ENCODE results near the gene WWC2. TPM values are rescaled to one million over a fixed set of nuclear protein-coding genes. Genes with fewer than 3 reads are reported as not detected.
A peak's percentile ranks its signal among the peaks of the same experiment; 100 is the strongest.

Gene WWC2
- total RNA-seq, 1 donor from 2014 or later = 48.0 TPM

DNA sequence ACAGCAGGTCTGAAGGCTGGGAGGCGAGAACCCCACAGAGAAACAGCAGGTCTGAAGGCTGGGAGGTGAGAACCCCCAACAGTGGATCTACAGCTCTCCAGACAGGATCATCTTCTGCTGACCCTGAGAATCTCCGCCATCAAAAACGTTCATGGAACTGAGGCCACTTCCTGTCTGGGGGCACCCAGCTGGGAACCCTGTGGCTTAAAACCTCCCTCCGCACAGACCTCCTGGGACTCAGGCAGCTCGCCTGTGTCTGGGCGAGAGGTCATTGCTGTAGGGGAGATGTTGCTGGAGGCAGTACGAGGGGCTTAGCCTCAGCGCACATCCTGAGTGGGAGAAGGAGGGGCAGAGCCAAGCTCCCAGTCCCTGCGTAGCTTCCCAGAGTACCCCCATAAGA is 238.3 kb downstream of the WWC2 start:
- peaks cover 3% of the 10 kb centered on the region for H3K36me3 Mint-ChIP-seq (ENCODE audit: low read depth)
- H3K27ac Mint-ChIP-seq (ENCODE audit: unreplicated experiment) = peak overlapping the region; percentile 8
- TF ChIP-seq, protein P1, sequence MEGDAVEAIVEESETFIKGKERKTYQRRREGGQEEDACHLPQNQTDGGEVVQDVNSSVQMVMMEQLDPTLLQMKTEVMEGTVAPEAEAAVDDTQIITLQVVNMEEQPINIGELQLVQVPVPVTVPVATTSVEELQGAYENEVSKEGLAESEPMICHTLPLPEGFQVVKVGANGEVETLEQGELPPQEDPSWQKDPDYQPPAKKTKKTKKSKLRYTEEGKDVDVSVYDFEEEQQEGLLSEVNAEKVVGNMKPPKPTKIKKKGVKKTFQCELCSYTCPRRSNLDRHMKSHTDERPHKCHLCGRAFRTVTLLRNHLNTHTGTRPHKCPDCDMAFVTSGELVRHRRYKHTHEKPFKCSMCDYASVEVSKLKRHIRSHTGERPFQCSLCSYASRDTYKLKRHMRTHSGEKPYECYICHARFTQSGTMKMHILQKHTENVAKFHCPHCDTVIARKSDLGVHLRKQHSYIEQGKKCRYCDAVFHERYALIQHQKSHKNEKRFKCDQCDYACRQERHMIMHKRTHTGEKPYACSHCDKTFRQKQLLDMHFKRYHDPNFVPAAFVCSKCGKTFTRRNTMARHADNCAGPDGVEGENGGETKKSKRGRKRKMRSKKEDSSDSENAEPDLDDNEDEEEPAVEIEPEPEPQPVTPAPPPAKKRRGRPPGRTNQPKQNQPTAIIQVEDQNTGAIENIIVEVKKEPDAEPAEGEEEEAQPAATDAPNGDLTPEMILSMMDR (IDR thresholded peaks at IDR 0.05) = no peak
- peaks cover 4% of the 10 kb centered on the region for H3K9me3 Mint-ChIP-seq (ENCODE audit: low read depth)
- H3K27me3 Mint-ChIP-seq (ENCODE audit: low read depth) = no peaks in the 10 kb centered on the region
- H3K4me1 Mint-ChIP-seq (ENCODE audit: low read depth) = peaks cover 25% of the 10 kb centered on the region
- H3K4me3 Mint-ChIP-seq (ENCODE audit: unreplicated experiment) = no peak overlapping the region
- no peak for DNase-seq (ENCODE audit: low spot score)

DNA sequence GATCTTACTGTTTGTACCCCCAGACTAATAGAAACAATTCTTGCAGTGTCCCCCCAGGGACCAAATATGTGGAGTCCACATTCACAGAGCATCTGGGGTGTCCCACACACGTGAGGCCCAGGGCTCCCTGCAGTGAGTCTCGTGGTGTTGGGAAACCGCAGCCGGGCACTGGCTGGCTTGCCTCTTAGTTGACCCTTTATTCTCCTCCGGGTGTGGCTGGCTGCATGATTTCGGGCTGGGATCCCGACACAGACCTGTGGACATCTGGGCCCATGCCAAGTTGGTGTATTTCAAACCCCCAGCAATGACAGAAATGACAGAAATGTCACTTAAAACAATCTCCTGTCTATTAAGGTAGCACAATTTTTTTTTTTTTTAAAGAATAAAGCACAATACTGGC is 238.8 kb downstream of the WWC2 start:
- peaks cover 25% of the 10 kb centered on the region for H3K4me1 Mint-ChIP-seq (ENCODE audit: low read depth)
- H3K4me3 Mint-ChIP-seq (ENCODE audit: unreplicated experiment) = no peak overlapping the region
- TF ChIP-seq, protein P1 (IDR thresholded peaks at IDR 0.05) = no peak
- H3K36me3 Mint-ChIP-seq (ENCODE audit: low read depth) = peaks cover 3% of the 10 kb centered on the region
- no peaks in the 10 kb centered on the region for H3K27me3 Mint-ChIP-seq (ENCODE audit: low read depth)
- peaks cover 4% of the 10 kb centered on the region for H3K9me3 Mint-ChIP-seq (ENCODE audit: low read depth)
- no peak overlapping the region for H3K27ac Mint-ChIP-seq (ENCODE audit: unreplicated experiment)
- DNase-seq (ENCODE audit: low spot score) = no peak

DNA sequence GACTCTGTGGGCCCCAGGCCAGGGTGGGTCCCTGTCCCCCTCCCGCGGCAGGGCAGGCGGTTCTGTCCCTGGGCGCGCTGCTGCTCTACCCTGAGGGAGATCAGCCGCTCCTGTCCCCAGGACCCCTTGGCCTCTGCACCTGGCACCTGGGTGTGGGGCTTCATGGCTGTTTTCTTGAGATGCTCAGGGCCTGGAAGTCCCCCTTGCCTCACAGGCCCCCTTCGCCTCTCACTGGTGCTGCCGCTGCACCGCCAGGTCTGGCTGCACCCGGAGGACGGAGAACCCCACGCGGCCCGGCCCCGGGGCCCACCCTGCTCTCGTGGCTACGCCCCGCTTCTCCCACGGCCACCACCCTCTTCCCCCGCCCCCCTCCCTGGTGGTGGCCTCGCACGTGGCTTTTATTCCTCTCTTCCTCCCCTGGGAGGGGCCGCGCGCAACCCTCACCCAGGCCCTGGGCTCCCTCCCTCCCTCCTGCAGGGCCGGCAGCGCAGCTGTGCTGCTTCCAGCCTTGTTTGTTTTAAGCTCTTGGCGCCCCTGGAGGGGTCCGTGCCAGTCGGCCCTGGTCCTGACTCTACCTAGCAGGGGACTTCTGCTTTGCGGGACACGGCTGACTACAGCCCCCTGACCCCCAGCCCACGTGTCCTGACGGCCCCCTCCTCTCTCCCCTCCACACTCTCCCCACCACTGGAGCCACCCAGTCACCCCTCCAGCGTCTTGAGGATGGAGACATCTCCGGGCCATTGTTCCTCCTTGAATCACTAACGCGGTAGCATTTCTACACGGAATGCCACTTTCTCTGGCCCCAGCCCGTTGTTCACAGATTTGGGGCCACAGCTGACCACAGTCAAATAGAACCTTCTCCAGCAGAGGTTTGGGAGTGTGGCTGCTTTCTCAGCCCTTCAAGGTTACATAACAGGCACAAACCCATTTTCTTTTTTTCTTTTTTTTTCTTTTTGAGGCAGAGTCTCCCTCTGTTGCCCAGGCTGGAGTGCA is 243.8 kb downstream of the WWC2 start:
- Mint-ChIP-seq H3K27ac (ENCODE audit: unreplicated experiment) (no peak overlapping the region), H3K9me3 (ENCODE audit: low read depth) (no peaks in the 10 kb centered on the region), H3K36me3 (ENCODE audit: low read depth) (peaks cover 1% of the 10 kb centered on the region), H3K27me3 (ENCODE audit: low read depth) (no peaks in the 10 kb centered on the region), H3K4me1 (ENCODE audit: low read depth) (peaks cover 6% of the 10 kb centered on the region), H3K4me3 (ENCODE audit: unreplicated experiment) (no peak overlapping the region)
- TF ChIP-seq, protein P1 (IDR thresholded peaks at IDR 0.05) = no peak
- DNase-seq (ENCODE audit: low spot score) = no peak

DNA sequence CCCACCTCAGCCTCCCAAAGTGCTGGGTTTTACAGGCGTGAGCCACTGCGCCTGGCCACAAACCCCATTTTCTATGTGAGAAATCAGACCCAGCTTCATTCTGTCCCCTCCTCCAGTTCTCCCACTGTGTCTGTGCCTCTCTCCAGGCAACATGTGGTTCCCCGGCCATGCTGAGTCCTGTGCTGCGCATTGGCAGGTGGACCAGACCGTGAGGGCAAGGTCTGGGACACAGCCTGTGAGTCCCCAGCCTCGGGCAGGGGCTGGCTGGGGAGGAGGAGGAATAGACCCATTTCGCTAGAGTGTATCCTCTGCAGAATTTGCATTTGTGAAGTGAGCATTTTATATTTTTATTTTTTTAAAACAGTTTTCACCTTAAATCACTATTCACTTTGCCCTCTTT is 244.7 kb downstream of the WWC2 start:
- Mint-ChIP-seq H3K4me3 (ENCODE audit: unreplicated experiment) (no peak overlapping the region), H3K27me3 (ENCODE audit: low read depth) (no peaks in the 10 kb centered on the region), H3K4me1 (ENCODE audit: low read depth) (peaks cover 3% of the 10 kb centered on the region), H3K9me3 (ENCODE audit: low read depth) (no peaks in the 10 kb centered on the region), H3K27ac (ENCODE audit: unreplicated experiment) (no peak overlapping the region), H3K36me3 (ENCODE audit: low read depth) (no peaks in the 10 kb centered on the region)
- TF ChIP-seq, protein P1 (IDR thresholded peaks at IDR 0.05) = no peak
- no peak for DNase-seq (ENCODE audit: low spot score)

DNA sequence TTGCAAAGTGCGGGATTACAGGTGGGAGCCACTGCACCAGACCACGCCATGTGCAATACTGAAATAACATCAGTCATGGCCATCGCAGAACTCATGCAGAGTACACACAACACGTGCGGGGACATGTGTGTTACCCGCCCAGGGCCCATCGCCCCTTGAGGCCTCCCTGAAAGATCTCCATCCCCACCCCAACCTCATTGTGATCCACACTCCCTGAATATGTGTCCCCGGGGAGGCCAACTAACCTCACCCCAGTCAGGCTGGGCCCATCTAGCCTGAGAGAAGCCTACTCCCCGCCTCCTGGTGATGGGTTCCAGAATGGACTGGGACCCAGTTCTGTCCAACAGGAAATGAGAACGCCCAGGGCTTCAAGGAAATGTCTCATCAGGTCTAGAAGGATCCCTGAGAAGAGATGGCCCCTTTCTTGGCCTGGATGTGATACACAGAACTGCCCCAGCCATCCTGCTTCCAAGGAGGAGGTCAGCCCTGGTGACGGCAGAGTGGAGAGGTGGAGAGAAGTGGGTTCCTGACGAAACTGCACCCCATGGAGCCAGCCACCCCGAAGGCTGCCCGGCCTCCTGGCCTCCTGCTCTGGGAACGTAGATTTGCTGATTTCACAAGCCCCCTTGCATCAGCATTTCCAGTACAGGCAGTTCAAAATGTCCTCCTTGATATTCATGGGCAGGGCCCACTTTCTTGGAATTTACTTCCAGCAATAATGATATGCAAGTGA is 245.6 kb downstream of the WWC2 start:
- TF ChIP-seq, protein P1 (IDR thresholded peaks at IDR 0.05) = no peak
- no peaks in the 10 kb centered on the region for H3K9me3 Mint-ChIP-seq (ENCODE audit: low read depth)
- peaks cover 7% of the 10 kb centered on the region for H3K4me1 Mint-ChIP-seq (ENCODE audit: low read depth)
- no peak overlapping the region for H3K27ac Mint-ChIP-seq (ENCODE audit: unreplicated experiment)
- H3K4me3 Mint-ChIP-seq (ENCODE audit: unreplicated experiment) = no peak overlapping the region
- DNase-seq (ENCODE audit: low spot score) = no peak
- H3K36me3 Mint-ChIP-seq (ENCODE audit: low read depth) = no peaks in the 10 kb centered on the region
- H3K27me3 Mint-ChIP-seq (ENCODE audit: low read depth) = no peaks in the 10 kb centered on the region
